HG03342 (cell line): ENCODE data around the gene MYH16.
"Not testable (repeated sequence)": the region's sequence is repeated elsewhere in the genome, so short reads cannot be mapped to it uniquely, and the experiment has no call there.

Experiments used
- ATAC-seq: cut with Tn5 transposase; IDR thresholded peaks from one replicate; pipeline ENCODE4 v1.9.1; 2021; ENCODE audit warnings: mild to moderate bottlenecking, moderate library complexity; ENCODE audit not compliant: unreplicated experiment

The MYH16 gene

DNA sequence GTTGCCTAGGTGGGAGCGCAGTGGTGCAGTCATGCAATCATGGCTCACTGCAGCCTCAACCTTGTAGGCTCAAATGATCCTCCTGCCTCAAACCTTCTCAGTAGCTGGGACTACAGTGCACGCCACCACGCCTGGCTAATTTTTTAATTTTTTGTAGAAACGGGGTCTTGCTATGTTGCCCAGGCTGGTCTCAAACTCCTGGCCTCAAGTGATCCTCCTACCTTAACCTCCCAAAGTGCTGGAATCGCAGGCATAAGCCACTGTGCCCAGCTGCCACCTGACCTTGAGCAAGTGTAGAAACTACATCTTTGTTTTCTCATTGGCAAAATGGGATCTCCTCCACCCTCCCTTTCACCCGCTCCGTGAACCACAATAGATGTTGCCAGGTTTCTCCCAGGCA, 15.0 kb upstream of the MYH16 start:
- ATAC-seq = no peak

DNA sequence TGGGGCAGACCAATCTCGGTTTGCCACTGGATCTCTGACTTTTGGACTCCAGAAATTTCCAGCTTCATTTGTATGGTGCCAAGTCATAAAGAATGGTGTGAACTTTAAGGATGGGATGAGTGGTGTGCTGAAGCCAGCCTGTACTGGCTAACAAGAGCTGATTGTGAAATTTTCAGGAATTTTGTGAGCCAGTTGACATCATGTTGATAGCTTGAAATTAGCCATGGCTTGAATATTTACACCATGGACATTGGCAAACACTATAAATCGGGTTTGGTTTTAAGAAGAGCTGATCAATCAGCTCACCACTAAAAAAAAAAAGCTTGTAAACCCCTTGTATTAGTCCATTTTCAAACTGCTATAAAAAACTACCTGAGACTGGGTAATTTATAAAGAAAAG, 14.1 kb upstream of the MYH16 start:
- no peak for ATAC-seq

DNA sequence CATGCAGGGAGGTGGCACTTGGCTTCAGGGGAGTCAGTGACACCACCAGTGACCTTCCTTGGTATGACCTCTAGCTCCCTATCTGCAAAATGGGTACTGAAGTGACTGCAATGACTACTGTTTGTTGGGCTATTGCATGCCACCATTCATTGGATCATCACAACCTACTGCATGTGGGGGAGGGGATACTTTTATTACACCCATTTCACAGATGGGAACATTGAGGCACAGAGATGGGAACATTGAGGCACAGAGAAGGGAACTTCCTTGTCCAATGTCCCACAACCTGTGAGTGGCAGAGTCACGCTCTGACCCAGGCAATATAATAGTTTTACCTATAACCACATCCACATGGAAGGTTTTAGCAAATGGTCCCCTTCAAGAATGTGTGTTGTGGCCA, 12.2 kb upstream of the MYH16 start:
- no peak for ATAC-seq

DNA sequence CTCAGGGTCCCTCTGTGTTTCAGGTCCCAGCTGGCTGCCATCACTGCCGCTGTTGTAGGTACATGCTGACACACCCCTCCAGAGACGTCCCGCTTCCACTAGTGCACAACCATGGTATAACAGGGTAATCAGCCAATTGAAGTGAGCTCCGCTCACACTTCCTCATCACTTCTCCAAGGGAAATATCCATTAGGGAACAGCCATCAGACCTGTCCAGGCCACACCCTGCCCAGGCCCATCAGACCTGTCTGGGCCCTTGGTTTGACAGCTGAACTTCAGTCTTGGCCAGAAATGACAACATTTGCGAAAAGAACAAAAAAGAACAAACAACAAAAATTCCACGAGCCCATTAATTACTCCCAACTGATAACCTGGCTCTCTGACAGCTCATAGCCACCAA, 11.0 kb upstream of the MYH16 start:
- ATAC-seq = no peak

DNA sequence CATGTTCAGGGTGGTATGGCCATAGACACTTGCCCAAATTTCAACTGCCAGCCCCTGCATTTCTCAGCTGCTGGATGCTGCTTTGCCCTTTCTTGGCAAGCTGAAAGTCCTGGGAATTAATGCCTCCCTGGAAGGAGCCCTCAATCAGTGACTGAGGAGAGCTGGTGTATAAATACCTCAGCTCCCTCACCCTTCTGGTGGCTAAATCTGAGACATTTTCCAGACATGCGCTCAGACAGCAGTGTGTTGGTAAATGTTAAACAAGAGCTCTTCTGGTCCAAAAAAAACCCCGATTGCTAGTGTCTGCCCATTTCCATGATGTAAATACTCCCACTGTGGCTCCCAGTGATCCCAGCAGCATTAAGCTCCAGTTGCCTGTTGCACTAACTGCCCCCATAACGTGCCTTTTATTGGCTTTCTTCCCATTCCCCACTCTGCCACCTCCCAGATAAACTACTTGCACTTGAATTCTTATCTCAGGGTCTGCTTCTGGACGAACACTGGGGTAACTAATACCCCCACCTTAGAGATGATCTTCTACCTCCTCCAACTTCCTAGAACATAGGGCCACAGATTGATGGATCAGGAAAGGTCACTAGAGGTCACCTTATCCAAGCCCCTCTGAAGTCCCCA, 6.7 kb upstream of the MYH16 start:
- ATAC-seq = no peak

DNA sequence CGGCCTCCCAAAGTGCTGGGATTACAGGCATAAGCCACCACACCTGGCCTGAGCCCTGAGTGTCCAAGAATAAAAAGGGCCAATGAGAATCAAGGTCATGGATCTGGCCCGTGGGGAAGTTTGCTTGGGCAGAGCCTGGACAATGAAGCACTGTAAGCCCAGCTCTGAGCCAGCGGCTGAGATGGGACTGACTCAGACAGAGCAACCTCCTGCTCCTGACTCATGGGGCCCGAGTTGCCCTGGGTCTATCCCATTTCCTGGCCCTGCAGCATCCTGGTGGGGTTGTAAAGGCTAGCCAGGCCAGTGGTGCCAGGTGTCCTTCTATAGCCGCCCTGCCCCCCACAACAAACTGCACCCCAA, 5.2 kb upstream of the MYH16 start:
- no peak for ATAC-seq

DNA sequence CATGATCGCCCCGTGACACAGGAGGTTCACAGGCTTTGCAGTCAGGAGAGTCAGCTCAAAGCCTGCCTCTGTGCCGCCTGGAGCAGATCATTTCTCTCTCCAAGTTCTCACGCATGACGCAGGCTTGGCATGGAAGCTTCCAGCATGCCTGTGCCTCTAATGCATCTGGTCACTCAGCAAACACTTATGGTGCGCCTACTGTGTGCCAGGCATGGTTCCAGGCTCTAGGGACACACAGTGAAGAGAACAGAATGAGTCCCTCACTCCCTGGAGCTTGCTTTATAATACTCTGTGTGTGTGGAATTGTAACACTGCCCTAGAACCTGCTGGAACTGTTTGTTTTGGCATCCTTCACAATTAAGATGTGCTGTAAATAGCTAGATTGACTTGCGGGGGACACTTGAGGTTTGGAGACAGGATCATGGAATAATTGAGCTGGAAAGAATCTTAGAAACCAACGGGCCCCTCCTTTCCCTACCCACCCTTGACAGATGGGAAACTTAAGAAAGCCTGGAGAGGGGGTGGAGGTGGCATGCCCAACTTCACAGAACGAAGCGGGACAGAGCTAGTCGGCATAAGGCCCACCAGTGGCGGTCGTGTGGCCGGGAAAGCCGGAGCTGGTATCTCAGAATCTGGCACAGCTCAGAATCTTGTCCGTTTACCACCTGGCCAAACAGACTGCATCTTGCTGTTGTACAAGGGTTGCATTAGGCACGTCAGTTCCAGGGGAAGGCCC, 4.6 kb upstream of the MYH16 start:
- no peak for ATAC-seq

DNA sequence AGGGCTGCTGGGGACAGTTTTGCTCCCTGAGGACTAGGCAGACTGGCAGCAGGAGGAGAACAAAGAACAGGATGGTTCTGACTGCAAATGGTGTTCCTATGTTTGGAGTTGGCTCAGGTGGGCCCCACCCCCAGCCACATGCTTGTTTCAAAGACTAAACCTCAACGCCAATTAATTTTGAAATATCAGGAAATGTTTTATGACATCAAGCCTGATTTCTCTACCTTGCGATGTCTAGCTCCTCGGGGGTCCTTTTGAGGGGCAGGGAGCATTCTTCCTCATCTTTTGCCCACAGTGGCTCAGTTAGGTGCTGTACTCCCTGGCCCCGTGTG, 4.1 kb upstream of the MYH16 start:
- no peak for ATAC-seq

DNA sequence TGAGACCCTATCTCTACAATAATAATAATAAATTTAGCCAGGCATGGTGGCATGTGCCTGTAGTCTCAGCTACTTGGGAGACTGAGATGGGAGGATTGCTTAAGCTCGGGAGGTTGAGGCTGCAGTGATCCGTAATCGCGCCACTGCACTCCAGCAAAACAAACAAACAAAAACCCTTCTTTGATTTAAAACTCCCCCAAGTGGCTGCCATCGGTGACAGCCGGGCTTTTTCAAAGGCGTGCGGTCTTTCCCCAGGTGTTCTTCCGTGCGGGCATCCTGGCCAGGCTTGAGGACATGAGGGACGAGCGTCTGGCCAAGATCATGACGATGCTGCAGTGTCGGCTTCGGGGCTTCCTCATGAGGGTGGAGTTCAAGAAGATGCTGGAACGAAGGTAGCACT, 1.9 kb upstream of the MYH16 start:
- no peak for ATAC-seq

DNA sequence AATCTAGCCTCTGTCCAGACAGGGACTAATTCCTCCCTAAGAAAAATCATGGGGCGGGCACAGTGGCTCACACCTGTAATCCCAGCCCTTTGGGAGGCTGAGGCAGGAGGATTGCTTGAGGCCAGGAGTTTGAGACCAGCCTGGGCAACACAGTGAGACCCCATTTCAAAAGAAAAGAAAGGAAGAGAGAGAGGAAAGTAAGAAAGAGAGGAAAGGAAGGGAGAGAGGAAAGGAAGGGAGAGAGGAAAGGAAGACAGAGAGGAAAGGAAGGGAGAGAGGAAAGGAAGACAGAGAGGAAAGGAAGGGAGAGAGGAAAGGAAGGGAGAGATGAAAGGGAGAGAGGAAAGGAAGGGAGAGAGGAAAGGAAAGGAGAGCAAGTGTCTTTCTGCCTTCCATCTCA, 922 bp downstream of the MYH16 start:
- not testable (repeated sequence) for ATAC-seq

DNA sequence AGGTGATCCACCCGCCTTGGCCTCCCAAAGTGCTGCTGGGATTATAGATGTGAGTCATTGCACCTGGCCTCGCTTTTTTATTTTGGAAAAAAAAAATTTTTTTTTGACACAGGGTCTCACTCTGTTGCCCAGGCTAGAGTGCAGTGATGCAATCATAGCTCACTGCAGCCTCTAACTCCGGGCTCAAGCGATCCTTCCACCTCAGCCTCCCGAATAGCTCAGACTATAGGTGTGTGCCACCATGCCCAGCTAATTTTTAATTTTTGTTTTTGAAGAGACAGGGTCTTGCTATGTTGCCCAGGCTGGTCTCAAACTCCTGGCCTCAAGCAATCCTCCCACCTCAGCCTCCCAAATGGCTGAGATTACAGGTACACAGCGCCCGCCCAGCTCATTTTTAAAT, 2.3 kb downstream of the MYH16 start:
- not testable (repeated sequence) for ATAC-seq

DNA sequence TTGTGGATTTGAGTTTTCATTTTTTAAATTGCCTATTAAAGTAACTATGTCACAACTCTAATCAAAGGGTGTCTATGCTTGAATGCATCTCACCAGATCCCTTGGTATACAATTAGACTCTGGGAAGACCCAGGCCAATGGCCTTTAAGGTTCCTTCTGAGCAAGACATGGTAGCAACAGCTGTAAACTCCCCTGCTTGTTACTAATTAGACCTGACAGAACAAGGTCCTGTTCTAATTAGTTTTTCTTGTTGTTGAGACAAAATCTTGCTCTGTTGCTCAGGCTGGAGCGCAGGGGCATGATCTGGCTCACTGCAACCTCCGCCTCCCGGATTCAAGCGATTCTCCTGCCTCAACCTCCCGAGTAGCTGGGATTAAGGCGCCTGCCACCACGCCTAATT, 2.9 kb downstream of the MYH16 start:
- no peak for ATAC-seq

DNA sequence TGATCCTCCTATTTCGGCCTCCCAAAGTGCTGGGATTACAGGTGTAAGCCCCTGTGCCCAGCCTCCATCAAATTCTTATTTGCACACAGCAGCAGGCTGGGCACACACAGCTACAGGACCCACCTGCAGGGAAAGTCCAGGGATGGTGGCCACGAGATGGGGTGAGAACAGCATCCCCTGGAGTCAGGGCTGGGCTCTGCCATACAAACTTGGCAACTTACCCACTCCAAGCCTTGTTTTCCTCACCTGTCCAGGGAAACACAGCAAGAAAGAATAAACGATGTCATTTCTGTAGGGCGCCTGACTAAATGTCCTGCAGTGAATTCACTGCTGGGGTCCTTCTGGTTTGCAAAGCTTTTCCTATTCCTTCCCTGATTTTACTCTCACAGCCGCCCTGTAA, 5.5 kb downstream of the MYH16 start:
- no peak for ATAC-seq

DNA sequence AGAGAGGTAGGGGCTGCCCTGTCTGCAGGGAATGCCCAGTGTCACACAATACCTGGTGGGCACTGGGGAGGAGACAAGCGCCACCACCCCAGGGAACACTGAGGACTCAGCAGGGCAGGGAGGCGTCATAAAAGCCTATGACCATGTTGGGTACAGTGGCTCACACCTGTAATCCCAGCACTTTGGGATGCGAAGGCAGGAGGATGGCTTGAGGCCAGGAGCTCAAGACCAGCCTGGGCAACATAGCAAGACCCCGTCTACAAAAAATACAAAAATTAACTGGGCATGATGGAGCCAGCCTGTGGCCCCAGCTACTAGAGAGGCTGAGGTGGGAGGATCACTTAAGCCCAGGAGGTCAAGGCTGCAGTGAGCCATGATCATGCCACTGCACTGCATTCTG, 11.5 kb downstream of the MYH16 start:
- not testable (repeated sequence) for ATAC-seq

DNA sequence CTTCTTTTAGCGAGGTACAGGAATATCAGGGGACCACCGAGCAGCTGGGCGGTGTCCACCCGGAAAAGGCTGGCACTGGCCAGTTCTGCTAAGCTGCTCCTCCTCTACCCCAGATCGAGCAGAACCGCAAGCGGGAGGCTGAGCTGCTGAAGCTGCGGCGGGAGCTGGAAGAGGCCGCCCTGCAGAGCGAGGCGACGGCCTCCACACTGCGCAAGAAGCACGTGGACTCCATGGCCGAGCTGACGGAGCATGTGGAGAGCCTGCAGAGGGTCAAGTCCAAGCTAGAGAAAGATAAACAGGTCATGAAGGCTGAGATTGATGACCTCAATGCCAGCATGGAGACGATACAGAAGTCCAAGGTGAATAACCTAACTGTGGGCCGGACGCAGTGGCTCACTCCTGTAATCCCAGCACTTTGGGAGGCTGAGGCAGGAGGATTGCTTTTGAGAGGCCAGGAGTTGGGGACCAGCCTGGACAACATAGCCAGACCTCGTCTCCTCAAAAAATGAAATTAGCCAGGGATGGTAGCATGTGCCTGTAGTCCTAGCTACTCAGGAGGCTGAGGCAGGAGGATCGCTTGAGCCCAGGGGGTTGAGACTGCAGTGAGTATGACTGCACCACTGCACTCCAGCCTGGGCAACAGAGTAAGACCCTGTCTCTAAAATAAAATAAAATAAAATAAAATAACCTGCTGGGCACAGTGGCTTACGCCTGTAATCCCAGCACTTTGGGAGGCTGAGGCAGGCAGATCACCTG, 15.3 kb downstream of the MYH16 start:
- ATAC-seq = no peak

DNA sequence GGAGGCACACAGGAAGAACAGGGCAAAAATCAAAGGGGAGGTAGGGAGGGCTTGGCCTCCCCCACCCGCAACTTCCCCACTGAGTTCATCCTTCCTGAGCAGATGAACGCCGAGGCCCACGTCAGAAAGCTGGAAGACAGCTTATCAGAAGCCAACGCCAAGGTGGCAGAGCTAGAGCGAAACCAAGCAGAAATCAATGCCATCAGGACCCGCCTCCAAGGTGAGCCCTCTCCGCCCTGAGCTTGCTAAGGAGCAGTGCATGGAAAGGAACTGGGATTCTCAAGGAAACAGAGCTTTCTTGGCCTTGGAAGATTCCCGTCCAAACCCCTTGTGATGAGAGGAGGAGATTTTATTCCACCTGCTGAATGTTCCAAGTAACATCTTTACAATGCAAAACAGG, 16.5 kb downstream of the MYH16 start:
- no peak for ATAC-seq

DNA sequence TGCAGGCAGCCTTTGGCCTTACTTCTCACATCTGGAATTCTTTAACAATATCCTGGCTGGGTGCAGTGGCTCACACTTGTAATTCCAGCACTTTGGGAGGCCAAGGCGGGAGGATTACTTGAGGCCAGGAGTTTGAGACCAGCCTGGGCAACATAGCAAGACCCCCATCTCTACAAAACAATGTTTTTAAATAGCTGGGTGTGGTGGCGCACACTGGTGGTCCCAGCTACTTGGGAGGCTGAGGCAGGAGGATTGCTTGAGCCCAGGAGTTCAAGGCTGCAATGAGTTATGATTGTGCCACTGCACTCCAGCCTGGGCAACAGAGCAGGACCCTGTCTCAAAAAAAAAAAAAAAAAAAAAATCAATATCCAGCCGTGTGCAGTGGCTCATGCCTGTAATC, 17.5 kb downstream of the MYH16 start:
- ATAC-seq = not testable (repeated sequence)

DNA sequence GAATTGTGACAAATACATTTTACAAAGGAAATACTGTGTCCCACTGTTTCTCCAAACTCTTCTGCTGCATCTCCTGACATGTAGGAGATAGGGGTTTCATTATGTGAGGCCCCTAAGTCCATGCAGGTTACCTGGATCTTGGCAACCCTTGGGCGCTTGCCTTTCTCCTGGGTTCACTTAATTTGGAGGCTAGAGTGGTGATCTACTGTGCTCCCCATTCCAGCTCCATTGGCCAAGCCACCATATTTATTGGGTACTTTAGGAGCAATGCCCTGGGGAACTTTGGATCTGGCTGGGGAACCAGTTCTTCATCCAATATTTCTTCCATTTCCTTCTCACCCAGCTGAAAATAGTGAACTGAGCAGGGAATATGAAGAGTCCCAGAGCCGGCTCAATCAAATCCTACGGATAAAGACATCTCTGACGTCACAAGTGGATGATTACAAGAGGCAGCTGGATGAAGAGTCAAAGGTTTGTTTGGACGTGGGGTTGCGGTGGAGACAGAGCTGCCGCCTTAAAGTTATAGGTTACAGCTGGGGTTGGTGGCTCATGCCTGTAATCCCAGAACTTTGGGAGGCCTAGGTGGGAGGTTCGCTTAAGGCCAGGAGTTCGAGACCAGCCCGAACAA, 18.5 kb downstream of the MYH16 start:
- no peak for ATAC-seq

DNA sequence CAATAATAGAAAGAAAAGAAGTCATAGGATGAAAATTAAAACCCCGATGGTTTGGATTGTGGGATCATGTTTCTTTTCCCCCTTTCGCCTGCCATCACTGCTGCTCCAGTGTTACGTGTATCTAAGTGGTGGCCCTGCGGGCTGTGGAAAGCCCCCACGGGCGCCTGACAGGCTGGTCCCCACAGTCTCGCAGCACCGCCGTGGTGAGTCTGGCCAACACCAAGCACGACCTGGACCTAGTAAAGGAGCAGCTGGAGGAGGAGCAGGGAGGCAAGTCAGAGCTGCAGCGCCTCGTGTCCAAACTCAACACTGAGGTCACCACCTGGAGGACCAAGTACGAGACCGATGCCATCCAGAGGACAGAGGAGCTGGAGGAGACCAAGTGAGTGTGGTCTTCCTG, 19.5 kb downstream of the MYH16 start:
- no peak for ATAC-seq

DNA sequence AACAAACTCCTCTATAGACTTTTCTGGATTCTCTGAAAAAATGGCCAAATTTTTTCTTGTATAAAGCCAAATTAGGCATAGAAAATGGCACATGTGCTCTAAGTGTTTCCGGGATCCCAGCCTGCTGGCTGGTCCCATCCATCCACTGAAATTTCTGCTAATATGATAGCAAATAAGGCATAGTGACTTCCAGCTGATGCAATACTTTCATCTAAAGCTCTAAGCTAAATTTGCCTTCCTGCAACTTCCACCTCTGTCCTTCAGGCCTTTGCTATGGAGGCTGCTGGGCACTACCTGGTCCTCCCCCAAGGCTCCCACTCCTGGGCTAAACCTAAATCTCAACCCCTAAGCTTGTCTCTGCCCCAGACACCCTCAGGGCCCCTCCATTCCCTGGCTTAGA, 20.5 kb downstream of the MYH16 start:
- no peak for ATAC-seq

DNA sequence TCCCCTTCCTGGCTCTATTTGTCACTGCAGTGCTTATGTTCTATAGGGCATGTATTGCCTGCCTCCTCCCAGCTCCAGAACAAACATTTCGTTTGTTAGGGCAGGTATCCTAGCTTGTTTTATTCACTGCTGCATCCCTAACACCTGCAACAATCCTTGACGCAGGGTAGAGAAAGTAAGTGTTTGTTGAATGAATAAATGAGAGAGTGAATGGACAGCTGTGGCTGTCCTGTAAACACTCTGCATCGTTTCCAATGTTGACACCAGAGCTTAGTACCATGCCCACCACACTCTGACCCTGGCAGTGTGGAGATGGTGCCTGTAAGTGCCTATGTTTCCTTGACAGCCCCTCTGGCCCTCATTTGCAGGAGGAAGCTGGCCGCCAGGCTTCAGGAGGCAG, 21.0 kb downstream of the MYH16 start:
- no peak for ATAC-seq

DNA sequence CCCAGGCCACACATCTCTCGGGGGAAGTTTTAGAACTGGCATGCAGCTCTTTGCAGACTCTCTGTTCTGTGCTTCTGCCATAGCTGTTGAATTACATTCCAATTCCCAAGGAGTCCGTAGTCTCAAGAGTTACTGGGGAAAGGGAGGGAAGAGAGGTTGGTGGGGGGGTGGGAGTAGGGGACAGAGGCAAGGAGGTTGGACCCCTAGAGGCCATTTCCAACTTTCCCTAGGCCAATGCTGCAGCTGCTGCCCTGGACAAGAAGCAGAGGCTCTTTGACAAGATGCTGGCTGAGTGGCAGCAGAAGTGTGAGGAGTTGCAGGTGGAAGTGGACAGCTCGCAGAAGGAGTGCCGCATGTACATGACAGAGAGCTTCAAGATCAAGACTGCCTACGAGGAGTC, 23.8 kb downstream of the MYH16 start:
- no peak for ATAC-seq
